Umbilical cord (tissue), 2 donors: ENCODE data around the gene NFS1. TPM values are rescaled to one million over a fixed set of nuclear protein-coding genes. Genes with fewer than 3 reads are reported as not detected.
"Not testable (repeated sequence)": the region's sequence is repeated elsewhere in the genome, so short reads cannot be mapped to it uniquely, and the experiment has no call there.

Experiments
- DNase-seq: peaks from one replicate; pipeline ENCODE4 v3.0.0-alpha.2; 2015; ENCODE audit warnings: low spot score
- total RNA-seq: library from RNA; depleted of rRNA; stranded (reverse); fragments of >200 nt; gene quantifications from one replicate; pipeline ENCODE4 v1.2.3, GENCODE V29; 2014; ENCODE audit warnings: low replicate concordance; ENCODE audit not compliant: insufficient read depth

NFS1 gene
- total RNA-seq: 6.3 TPM

DNA sequence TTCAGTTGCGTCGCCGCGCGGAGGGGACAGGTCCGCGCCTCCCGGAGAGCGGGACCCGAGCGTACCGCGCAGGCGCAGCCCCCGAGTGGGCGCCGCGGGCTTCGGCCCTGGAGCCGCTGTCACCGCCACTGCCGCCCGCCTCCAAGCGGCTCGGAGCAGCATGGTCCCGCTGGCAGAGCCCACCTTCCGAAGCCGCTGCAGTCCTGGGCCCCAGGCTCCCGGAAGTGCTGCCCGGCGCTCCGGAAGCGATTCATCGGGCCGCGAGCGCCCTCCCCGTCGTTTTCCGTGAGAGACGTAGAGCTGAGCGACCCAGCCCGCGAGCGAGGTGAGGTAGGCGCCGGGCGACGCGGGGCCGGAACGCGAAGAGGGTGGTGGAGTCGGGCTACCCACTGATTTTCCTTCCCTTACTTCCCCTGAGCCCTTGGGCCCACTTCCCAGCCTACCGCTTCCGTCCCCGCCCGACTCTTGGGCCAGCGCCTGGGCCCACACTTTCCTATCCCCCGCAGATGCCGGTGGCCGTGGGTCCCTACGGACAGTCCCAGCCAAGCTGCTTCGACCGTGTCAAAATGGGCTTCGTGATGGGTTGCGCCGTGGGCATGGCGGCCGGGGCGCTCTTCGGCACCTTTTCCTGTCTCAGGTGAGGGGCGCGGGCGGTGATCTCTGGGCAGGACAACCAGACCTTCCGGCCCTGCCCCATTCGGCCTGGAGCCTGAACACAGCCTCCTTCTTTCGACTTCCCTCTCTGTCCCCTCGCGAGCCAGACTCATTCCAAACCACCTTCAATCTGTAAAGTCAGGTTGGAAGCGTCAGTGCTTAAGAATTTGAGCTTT is at the start of gene NFS1, which contains the start of gene ROMO1:
Gene NFS1 (minus strand): TSS at position 226 of the 830 bp plus-strand sequence. CDS start 64 bp downstream, at position 162.
Gene ROMO1 (plus strand): TSS at position 279 of the 830 bp plus-strand sequence. CDS start 228 bp downstream, at position 507.
- peak; percentile 88 for DNase-seq

DNA sequence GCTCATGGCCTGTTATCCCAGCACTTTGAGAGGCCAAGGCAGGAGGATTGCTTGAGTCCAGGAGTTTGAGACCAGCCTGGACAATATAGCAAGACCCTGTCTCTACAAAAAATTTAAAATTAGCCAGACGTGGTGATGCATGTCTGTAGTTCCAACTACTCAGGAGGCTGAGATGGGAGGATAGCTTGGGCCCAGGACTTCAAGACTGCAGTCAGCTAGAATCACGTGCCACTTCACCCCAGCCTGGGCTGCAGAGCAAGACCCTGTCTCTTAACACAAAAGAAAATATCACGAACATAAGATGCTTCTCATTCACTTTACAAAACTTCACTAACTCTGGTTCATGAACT is 45.3 kb upstream of the NFS1 start:
- DNase-seq: not testable (repeated sequence)

DNA sequence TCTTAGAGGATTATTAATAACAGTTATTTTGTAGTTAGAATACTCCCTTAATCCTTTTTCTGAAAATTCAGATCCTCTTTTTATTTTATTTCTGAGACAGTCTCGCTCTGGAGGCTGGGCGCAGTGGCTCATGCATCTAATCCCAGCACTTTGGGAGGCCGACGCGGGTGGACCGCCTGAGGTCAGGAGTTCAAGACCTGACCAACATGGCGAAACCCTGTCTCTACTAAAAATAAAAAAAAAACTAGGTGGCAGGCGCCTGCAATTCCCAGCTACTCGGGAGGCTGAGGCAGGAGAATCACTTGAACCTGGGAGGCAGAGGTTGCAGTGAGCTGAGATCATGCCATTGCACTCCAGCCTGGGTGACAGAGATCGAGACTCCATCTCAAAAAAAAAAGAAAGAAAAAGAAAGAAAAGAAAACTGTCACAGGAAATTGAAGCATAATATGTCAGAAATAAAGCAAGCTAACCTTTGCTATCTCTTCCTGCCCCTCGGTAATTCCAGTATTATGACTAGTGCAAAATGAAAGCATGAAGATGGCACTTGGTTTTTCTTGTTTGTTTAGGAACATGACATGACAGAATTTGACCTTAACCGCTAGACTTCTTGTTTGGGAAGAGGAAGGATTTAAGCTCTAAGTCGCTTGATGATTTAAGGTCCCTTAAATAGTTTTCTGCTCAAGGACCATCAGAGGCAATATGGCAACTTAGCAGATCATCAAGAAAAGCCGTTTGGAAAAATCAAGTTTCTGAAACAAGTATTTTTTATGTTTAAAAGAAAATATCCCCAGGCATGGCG is 44.7 kb upstream of the NFS1 start:
- peak; percentile 18 for DNase-seq

DNA sequence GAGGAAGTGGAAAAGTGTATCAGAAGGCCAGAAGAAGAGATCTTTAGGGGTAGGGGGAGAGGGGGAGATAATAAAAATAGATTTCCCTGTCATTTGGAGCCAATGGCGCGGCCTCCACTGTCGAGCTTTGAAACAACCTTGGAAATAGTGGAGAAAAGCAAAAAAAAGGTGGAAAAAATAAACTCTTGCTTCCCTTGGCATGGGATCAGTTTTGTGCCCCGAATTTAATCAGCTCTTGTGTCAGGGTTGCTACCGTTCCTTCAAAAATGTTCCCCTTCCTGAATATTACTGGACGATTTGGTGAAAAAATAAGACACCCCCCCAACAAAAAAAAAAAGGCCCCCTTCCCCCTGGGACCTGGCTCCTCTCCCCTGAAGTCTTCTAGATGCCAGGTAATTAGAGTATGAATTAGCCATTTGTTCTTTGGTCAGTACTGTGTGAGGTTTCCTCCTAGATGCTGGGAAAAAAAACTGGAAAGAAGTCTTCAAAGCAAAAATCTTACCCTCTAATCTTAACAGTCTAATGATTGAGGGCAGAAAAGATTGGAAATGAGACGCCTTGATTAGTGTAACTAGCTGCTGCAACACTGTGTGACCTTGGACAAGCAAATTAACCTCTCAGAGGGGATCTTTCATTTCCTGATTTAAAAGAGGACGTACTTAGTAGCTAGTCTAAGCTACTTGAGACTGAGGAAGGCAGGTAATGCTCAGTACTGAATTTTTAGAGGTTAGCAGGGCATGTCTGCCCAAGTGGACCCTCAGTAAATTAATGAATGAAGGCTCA is 43.8 kb upstream of the NFS1 start:
- DNase-seq: peak; percentile 32

DNA sequence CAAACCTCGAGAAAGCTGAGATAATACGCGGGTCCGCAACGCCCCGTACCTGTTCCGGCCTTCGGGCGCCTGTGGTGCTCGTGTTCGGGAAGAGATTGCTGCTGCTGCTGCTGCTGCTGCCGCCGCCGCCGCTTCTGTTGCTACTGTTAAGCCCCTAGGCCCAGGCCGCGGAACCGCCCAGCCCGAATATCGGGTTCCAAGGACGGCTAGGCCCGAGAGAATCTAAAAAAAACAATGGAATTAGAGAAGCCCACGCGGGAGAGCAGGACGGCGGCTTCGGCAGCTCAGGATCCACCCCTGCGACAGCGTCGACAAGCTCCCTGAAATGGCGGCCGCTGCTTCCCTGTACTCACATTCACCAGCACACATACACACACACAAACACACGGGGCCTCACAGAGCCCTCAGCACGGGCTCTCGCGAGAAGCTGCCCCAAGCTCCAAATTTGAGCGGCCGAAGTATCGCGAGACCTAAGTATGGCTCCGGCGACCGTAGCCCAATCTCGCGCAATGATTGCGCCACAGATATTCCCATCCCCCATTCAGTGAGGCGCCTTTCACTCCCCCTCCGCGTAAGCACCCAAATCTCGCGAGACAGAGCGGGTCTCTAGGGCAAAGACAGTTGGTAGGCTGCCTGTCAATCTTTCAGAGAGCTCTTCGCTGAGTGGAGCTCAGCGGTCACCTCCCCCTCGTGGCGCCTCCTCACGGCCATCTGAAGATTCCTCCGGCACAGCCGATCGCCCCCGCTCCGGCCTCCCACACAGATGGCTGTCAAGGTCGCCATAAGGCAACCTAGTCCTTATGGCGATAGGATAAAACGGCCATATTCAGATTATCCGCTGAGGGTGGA is 43.0 kb upstream of the NFS1 start, which contains the start of gene RBM39:
Gene RBM39 (minus strand): TSS at position 369 of the 849 bp plus-strand sequence. CDS start 1,386 bp downstream, outside the sequence.
- peak; percentile 100 for DNase-seq

DNA sequence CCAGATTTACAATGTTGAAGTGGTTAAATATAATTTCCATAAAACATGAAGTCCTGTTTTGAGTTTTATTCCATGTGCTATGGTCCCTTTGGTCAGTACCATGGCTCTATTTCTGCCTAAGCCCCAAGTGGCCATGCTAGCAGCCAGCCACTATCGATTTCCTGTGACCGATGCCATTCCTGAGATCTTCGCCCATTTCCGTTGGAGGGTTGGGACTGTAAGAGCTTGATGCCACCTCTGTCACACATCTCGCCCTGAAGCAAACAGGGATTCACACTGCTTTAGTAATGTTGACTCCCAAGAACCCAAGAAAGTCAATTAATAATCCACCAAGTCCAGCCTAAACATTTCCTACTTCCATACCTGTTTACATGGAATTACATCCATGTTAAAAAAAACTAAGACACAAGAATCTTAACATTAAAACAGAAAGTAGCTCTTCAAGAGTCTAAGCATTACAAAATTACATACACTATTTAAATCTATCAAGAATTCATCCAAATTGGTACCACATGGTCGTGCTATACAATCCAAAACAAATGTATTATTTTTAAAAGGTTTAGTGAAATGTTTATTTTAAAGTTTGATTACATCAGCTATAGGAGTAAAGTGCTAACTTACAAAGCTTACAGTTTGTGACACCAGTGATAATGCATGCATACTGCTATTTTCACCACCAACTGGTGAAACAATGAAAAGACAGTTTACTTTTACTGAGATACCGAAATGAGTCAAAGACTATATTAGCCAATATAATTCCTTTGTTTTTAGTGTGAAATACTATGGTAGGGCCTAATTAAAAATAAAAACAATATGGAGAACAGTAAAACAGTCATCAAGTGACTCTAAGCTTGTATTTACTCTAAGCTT is 40.4 kb upstream of the NFS1 start:
- DNase-seq: no peak

DNA sequence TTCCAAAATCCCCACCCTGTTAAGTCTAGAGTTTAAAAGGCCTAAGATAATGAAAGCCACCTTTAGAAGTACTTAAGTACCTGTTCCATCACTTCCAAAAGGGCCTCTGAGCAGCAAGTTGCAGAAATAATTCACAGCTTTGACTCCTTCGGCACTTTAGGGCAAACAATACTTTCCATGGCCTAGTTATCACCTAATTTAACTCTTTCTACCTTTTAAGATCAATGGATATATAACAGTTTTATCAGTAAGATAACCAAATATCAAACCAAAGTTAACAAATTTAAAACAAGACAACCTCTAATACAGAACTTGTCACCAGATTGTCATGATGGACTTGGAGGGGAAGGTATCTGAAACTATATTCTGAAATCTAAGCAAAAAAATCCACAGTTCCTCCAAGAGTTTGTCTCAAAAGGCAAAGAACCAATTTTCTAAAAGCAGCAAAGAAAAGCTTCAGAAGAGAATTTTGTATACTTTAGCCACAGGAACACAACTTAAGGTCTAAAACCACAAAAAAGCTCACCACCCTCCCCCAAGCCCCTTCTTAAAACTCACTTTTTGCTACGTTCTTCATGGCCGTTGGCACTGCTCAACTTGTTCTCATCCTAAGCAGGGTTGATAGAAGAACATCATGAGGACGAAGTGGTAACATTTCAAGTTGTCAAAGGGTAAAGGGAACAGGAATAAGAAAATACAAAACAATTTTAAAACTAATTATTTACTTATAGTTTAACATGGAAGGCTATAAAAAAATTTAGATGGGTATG is 39.4 kb upstream of the NFS1 start:
- no peak for DNase-seq

DNA sequence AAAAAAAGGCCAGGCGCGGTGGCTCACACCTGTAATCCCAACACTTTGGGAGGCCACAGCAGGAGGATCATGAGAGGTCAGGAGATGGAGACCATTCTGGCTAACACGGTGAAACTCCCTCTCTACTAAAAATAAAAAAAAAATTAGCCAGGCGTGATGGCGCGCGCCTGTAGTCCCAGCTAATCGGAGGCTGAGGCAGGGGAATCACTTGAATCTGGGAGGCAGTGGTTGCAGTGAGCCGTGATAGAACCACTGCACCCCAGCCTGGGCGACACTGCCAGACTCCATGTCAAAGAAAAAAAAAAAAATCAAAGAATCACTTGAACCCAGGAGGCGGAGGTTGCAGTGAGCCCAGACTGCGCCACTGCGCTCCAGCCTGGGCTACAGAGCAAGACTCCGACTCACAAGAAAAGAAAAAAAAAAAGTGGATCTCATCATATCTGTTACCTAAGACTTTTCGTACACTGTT is 38.7 kb upstream of the NFS1 start:
- DNase-seq: no peak

DNA sequence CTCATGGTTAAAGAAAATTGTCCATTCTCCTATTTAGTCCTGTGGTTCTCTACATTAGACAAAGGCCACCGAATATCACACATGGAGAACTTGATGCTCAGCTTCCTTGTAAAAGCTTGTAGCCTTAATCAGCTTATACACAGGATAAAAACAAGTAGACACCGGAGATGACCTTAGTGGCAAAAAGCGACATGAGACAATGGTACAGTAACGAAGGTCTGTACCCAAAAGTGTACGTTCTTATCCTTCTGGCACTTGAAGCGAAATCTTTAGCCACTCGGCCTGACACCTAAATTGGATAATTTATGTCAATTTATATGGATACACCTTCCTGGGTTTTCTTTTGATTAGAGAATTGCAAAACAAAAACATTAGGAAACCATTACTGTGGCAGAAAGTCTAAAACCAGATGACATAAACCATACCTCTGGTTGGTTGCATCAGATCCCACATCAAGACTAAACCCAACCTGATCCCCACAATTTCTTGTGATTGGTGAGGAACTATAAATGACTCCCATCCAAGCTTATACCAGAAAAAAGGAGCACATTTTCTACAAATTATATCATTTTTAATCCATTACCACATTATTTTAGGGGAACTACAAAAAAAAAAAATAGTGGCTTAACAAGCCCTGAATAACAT is 36.8 kb upstream of the NFS1 start:
- DNase-seq: no peak

DNA sequence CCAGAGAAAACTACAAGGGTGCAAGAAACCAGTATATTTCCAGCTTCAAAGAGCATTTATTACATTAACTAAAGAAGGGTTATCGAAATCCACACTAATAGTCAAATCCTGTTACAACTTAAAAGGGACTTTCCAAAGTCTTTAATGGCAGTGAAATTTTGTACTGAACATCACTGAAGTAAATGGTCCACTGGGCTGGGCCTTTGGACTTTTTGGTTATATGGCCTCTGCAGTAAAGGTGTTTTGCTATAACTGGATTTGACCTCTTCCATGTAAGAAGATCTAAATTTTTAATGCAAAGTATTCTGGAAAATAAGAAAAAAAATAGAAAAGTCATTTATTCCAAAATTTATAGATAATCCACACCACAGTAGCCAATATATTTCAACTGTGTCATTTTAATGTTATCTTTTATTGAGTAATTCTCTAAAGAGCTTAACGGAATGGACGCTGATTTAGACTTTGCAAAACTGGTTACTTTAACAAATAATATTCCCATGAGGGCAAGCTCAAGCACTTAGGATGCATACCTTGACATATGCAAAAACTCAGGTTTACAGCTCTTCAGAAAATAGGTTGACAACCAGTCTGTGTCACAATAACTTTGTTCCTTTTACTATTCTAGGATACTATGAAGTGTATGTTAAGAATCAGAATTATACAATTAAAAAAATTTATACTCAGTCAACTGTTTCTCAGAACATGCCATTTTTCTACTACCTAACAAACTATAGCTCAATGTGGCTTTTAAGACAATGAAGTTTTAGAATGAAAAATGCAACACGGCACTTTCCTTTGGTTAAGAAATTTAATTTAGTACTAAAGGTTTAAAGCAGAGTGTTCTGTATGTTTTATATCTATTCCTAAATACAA is 35.9 kb upstream of the NFS1 start:
- DNase-seq: no peak

DNA sequence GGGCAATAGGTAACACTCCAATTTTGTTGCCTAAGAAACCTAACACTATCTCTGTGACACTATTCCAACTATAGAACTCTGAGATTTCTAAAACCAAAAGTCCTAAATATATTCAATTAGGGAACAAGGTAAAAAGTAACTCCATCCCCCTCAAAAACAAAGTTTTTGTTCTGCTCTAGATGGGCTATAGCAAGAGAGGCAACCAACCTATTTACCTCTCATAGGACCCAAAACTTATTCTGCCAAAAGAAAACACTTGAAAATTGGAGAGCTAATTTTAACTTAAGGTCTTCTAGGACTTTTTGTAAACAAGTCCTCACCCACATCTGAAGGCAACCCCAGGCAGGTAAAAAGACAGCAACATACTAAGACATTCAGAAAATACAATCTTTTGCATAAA is 35.2 kb upstream of the NFS1 start:
- DNase-seq: no peak

DNA sequence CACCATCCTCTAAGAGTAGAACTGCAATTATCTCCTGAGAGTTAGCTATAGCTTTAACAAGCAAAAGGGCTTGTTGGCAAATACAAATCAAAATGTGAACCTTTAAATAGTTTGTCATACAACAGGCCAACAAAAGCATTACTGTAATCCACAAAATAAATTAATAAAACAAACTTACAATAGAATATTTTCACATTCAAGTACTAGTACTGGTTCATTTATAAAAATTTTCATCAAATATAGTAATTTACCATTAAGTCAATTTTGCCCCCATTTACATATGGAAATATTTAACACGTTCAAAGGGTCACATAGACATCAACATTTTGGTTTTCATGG is 33.5 kb upstream of the NFS1 start:
- DNase-seq: no peak

DNA sequence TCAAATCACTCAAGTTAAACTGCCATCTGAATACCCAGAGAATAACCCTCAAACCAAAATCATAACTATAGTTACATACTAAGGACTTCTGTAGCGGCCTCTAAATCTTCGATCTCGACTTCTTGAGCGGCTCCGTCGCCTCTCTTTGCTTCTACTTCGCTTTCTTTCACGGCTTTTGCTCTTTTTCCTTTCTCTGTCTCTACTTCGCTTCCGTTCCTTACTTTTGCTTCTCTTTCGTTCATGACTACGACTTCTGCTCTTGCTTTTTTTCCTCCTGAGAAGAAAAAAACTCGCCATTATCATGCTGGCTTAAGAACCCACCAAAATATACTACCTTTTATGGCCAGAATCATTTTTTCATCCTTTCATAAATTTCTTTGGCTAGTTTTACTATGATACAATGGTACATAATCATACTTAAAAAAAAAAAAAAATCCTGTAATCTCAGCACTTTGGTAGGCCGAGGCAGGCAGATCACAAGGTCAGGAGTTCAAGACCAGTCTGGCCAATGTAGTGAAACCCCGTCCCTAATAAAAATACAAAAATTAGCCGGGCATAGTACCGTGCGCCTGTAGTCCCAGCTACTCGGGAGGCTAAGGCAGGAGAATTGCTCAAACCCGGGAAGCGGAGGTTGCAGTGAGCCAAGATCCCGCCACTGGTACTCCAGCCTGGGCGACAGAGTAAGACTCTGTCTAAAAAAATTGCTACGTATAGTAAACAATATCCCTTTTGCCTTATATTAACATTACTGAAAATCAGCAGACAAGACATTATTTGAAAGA is 32.9 kb upstream of the NFS1 start:
- DNase-seq: no peak

DNA sequence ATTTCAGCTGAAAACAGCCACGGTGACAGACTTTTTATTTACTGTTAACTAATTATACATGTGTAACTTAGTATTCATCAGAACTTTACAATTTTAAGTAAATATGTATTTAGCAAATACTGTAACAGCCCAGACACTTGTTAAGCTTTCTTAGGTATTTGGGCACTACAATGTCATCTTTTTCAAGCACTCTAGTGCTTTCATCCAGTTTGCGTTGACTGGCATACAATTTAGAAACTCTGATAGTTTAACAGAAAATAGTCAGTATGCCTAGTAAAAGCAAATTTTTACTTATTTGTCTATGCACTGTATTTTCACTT is 32.3 kb upstream of the NFS1 start:
- DNase-seq: no peak

DNA sequence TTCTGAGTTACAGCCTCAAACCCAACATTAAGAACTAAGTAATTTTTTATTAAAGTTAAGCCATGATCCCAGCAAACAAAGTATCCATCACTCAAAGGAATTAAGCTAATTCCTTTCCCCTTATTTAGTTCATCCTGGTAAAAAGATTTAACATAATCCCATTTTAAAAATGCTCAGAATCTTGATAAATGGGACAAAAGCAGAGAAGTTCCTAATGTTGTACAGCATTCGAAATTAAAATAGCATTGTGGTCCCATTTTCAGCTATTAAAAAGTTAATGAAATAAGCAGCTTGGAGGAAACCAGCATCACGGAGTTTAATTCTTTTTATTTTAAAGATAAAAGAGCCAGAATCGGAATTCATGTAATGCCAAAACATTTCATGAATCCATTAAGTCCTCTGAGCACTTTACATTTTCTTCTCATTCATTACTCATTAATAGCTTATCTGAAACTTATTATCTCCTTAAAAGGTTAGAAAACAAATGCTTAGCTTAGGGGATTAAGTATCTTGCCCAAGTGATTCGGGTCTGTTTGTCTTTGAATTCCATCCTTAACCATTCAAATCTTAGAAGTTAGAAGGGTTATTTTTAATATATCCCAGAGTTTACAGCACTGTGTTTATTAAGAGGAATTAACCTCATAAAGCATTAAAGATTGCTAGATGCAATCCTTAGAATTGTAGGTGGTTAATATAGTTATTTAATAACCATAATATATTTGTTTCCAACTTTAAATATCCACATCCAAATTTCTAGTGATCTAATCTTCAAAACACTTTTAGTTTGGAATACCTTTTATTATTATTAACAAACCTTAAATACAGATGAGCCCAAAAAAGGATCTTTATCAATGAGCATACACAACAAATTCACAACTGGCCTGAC is 31.7 kb upstream of the NFS1 start:
- no peak for DNase-seq
